Peyer's patch (tissue), 4 donors: Measurements from ENCODE around the gene TERT.

Source experiments
- POLR2A ChIP-seq, 2 donors: fragments of 450-650 bp; IDR thresholded peaks; one replicate each; pipeline ENCODE4 v1.5.1; 2017; ENCODE audit warnings: antibody characterized with exemption in 2 of 2, mild to moderate bottlenecking in 2 of 2, moderate library complexity in 2 of 2
- TF ChIP-seq, protein P1 (sequence below), 6 experiments: fragments of 450-650 bp in 4 of 6; fragments of 200-600 bp in 2 of 6; sonication (generic) in 1 of 6; IDR thresholded peaks; one replicate each; pipeline ENCODE4 v1.5.1; 2017 to 2019; ENCODE audit warnings: antibody characterized with exemption in 6 of 6, mild to moderate bottlenecking in 3 of 6, moderate library complexity in 1 of 6

DNA sequence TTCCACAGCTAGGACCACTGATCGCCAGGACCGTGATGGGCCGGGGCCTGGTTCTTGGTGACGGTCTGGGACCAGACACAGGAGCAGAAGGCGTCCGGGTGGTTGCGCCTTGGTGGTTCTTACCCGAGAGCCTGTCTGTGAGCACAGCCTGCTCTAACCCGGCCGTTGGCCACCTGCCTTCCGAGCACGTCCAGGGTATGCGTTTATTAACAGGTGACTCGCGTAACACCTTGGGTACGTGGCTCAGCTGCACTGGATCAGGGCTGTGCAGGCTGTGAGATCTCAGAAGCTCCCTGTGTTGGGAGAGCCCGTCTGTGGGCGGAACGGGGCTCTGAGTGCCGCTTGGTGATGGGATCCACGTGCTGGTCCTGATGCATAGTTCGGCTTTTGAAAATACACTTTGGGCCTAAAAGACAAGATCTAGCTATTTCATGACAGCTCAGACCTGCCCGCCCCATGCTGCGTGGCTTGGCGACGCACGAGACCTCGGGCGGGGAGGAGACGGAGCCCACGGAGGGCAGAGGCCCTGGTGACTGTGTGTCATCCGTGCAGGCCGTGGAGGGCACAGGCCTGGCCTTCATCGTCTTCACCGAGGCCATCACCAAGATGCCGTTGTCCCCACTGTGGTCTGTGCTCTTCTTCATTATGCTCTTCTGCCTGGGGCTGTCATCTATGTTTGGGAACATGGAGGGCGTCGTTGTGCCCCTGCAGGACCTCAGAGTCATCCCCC is 76.4 kb downstream of the TERT start:
- TF ChIP-seq, protein P1, sequence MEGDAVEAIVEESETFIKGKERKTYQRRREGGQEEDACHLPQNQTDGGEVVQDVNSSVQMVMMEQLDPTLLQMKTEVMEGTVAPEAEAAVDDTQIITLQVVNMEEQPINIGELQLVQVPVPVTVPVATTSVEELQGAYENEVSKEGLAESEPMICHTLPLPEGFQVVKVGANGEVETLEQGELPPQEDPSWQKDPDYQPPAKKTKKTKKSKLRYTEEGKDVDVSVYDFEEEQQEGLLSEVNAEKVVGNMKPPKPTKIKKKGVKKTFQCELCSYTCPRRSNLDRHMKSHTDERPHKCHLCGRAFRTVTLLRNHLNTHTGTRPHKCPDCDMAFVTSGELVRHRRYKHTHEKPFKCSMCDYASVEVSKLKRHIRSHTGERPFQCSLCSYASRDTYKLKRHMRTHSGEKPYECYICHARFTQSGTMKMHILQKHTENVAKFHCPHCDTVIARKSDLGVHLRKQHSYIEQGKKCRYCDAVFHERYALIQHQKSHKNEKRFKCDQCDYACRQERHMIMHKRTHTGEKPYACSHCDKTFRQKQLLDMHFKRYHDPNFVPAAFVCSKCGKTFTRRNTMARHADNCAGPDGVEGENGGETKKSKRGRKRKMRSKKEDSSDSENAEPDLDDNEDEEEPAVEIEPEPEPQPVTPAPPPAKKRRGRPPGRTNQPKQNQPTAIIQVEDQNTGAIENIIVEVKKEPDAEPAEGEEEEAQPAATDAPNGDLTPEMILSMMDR (IDR thresholded peaks at IDR 0.05), result no peak
- no peak for TF ChIP-seq POLR2A (IDR thresholded peaks at IDR 0.05)
